ENCODE data around the gene ZNF438.
"Not testable (repeated sequence)": the region's sequence is repeated elsewhere in the genome, so short reads cannot be mapped to it uniquely, and the experiment has no call there.

ZNF438 gene

DNA sequence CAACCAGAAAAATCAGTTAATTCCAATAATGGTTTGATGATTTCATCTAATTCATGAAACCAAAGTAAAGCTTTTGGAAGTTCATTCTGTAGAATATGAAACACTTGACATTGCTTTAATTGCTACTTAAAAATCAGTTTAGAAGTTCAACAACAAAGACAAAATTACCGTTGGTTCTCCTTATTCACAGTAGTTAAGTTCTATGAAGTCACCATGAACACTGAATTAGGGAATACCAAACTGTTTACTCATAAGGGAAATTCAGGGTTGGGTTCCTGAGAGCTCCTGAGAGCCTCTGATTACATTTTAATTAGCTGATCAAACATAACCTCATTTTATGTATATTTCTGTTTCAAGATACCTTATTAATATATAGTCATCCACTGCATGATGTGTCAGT is 46.2 kb downstream of the ZNF438 start:
- DNase-seq (ENCODE audit: low read depth) = no peak
- TF ChIP-seq CTCF (IDR thresholded peaks at IDR 0.05; ENCODE audit: low read depth, low read length) (no peak), MAX (IDR thresholded peaks at IDR 0.05; ENCODE audit: low read depth, low read length) (no peak)
- H3K4me3 ChIP-seq (ENCODE audit: low read depth, low read length) = no peak overlapping the region

GRCh38 chr10:30984563-30985328 is 46.9 kb downstream of the ZNF438 start:
- TF ChIP-seq CTCF (IDR thresholded peaks at IDR 0.05; ENCODE audit: low read depth, low read length) = no peak
- TF ChIP-seq MAX (IDR thresholded peaks at IDR 0.05; ENCODE audit: low read depth, low read length) = no peak
- no peak for TF ChIP-seq MYC (IDR thresholded peaks at IDR 0.05; ENCODE audit: low read depth, low read length)
- TF ChIP-seq POLR2A (IDR thresholded peaks at IDR 0.05; ENCODE audit: extremely low read depth, insufficient read length) = no peak
- DNase-seq (ENCODE audit: low read depth) = peak; percentile 65
- no peak overlapping the region for H3K4me3 ChIP-seq (ENCODE audit: low read depth, low read length)

DNA sequence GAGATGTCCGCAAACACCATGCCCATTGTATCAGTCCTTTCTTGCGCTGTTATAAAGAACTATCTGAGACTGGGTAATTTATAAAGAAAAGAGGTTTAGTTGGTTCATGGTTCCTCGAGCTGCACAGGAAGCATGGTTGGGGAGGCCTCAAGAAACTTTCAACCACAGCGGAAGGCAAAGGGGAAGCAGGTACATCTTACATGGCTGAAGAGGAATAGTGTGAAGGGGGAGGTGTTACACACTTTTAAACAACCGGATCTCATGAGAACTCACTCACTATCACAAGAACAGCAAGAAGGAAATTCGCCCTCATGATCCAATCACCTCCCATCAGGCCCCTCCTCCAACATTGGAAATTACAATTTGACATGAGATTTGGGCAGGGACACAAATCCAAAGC is 48.5 kb downstream of the ZNF438 start:
- not testable (repeated sequence) for DNase-seq (ENCODE audit: low read depth); H3K4me3 ChIP-seq (ENCODE audit: low read depth, low read length)

DNA sequence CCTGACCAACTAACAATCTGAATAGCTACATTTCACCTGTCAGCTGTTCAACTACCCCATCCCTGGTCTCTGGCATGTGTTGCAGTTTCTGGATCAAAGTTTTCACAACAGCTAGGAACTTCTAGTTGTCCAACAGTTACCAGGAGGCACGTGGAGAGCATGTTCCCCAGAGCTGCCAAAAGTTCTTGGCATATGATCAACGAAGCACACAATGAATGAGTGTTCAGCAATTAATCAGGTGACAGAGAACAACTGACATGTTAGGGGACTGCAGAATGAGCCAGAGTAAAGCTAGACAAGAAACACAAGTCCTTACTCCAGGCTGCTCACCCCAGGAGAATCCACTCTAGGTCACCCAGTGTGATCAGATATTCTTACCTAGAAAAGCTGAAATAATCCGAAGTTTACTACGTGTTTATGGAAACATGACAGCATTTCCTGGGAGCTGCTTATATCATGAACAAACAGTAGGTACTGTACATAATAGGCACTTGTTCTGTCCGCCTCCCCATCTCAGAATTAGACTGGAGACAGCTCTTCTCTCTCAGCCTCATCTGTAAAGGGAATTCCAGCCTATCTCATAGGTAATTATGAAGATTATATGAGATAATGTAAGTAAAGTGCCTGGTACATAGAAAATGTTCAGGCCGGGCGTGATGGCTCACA is 50.6 kb downstream of the ZNF438 start:
- DNase-seq (ENCODE audit: low read depth) = no peak
- TF ChIP-seq POLR2A (IDR thresholded peaks at IDR 0.05; ENCODE audit: extremely low read depth, insufficient read length) (no peak), MYC (IDR thresholded peaks at IDR 0.05; ENCODE audit: low read depth, low read length) (no peak), MAX (IDR thresholded peaks at IDR 0.05; ENCODE audit: low read depth, low read length) (no peak), CTCF (IDR thresholded peaks at IDR 0.05; ENCODE audit: low read depth, low read length) (no peak)
- no peak overlapping the region for H3K4me3 ChIP-seq (ENCODE audit: low read depth, low read length)

- TF ChIP-seq MYC (IDR thresholded peaks at IDR 0.05; ENCODE audit: low read depth, low read length) = no peak
Observed at GRCh38 chr10:30979956-30980355, 51.7 kb downstream of the ZNF438 start.

GRCh38 chr10:30978843-30979242 is 52.8 kb downstream of the ZNF438 start:
- no peak for DNase-seq (ENCODE audit: low read depth)
- H3K4me3 ChIP-seq (ENCODE audit: low read depth, low read length) = no peak overlapping the region
- TF ChIP-seq MAX (IDR thresholded peaks at IDR 0.05; ENCODE audit: low read depth, low read length) = no peak
- TF ChIP-seq CTCF (IDR thresholded peaks at IDR 0.05; ENCODE audit: low read depth, low read length) = no peak
- no peak for TF ChIP-seq MYC (IDR thresholded peaks at IDR 0.05; ENCODE audit: low read depth, low read length)
- TF ChIP-seq POLR2A (IDR thresholded peaks at IDR 0.05; ENCODE audit: extremely low read depth, insufficient read length) = no peak

More at GRCh38 chr10:30979956-30980355, 51.7 kb downstream of the ZNF438 start:
- no peak for DNase-seq (ENCODE audit: low read depth)
- no peak overlapping the region for H3K4me3 ChIP-seq (ENCODE audit: low read depth, low read length)

DNA sequence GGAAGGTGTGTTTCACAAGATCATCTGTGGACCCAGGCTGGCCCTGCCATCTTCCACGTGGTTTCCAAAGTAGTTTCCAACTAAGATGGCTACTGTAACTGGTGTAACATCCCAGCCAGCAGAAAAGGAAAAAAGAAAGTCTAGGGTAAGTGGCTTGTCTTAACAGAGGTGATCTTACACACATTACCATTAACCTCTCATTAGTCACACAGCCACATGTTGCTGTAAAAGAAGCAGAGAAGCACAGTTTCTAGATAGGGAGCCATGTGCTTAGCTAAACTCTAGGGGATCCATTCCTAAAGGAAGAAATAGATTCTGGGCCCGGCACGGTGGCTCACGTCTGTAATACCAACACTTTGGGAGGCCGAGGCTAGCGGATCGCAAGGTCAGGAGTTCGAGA is 54.3 kb downstream of the ZNF438 start:
- no peak overlapping the region for H3K4me3 ChIP-seq (ENCODE audit: low read depth, low read length)
- DNase-seq (ENCODE audit: low read depth) = no peak
- TF ChIP-seq POLR2A (IDR thresholded peaks at IDR 0.05; ENCODE audit: extremely low read depth, insufficient read length) = no peak
- TF ChIP-seq MAX (IDR thresholded peaks at IDR 0.05; ENCODE audit: low read depth, low read length) = 0 out of 2 replicates have a peak, but pooled peaks have one; percentile 5
- TF ChIP-seq MYC (IDR thresholded peaks at IDR 0.05; ENCODE audit: low read depth, low read length) = no peak
- TF ChIP-seq CTCF (IDR thresholded peaks at IDR 0.05; ENCODE audit: low read depth, low read length) = no peak

Data from NB4 (cell line).